HG02885 (cell line): Measurements from ENCODE around the gene IL1R1.

Experiments used
- ATAC-seq: cut with Tn5 transposase; IDR thresholded peaks from one replicate; pipeline ENCODE4 v1.9.1; 2021; ENCODE audit warnings: mild to moderate bottlenecking; ENCODE audit not compliant: unreplicated experiment, poor library complexity

The IL1R1 gene

GRCh38 chr2:102193074-102193473 is 50.5 kb downstream of the IL1R1 start:
- ATAC-seq = no peak

- no peak for ATAC-seq
Observed at GRCh38 chr2:102194609-102195268, 52.2 kb downstream of the IL1R1 start.

GRCh38 chr2:102197389-102198137 is 55.0 kb downstream of the IL1R1 start:
- ATAC-seq = no peak

GRCh38 chr2:102200539-102200938 is 58.0 kb downstream of the IL1R1 start:
- ATAC-seq = no peak

DNA sequence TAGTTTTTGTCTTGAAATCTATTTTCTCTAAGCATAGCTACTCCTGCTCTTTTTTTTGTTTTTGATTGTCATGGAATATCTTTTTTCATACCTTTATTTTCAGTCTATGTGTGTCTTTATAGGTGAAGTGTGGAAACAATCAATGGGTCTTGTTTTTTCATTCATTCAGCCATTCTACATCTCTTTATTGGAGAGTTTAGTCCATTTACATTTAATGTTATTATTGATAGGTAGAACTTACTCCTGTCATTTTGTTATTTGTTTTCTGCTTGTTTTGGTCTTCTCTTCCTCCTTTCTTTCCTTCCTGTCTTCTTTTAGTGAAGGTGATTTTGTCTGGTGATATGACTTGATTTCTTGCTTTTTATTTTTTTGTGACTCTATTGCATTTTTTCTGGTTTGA is 62.1 kb downstream of the IL1R1 start:
- no peak for ATAC-seq

DNA sequence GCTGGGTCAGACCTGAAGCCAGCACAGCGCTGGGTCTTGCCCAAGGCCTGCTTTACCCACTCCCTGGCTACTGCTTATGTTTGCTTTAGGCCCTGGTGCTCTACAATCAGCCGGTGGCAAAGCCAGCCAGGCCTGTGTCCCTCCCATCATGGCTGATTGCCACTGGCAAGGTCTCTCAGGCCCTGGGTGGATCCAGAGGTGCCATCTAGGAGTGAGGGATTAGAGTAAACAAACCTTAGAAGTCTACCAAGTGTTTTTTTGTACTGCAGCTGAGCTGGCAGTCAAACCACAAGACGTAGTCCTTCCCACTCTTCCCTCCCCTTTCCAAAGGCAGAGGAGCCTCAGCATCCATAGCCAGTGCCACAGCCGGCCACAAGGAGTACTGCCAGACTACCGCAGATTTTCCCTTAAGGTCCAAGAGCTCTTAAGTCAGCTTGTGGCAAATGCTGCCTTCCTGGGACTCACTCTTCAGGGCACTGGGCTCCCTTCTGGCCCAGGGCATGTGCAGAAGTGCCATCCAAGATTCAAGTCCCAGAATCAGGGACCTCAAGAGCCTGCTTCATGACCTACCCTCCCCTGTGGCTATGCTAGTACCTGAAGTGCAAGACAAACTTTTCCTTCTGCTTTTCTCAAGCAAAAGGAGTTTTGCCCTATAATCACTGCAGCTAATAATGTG is 64.3 kb downstream of the IL1R1 start:
- no peak for ATAC-seq

DNA sequence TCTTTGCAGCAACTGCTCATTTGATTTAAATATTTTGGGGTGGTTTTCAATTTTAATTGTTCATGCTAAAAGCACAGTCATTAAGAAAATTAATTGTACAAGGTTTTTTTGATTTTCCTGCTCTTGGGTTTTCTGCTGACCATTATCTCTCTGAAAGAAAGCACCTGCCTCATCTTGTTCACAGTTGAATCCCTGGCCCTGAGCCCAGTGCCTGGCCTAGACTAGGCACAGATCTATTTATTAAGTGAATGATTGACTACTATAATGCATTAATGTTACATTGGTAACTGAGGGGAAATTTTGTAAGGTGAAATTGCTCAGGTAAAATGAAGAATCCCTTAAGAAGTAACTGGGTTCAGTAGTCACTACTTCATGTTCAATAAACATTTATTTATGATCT is 66.2 kb downstream of the IL1R1 start:
- no peak for ATAC-seq

GRCh38 chr2:102209474-102209873 is 66.9 kb downstream of the IL1R1 start:
- no peak for ATAC-seq

- no peak for ATAC-seq
Observed at GRCh38 chr2:102217032-102217431, 74.5 kb downstream of the IL1R1 start.

DNA sequence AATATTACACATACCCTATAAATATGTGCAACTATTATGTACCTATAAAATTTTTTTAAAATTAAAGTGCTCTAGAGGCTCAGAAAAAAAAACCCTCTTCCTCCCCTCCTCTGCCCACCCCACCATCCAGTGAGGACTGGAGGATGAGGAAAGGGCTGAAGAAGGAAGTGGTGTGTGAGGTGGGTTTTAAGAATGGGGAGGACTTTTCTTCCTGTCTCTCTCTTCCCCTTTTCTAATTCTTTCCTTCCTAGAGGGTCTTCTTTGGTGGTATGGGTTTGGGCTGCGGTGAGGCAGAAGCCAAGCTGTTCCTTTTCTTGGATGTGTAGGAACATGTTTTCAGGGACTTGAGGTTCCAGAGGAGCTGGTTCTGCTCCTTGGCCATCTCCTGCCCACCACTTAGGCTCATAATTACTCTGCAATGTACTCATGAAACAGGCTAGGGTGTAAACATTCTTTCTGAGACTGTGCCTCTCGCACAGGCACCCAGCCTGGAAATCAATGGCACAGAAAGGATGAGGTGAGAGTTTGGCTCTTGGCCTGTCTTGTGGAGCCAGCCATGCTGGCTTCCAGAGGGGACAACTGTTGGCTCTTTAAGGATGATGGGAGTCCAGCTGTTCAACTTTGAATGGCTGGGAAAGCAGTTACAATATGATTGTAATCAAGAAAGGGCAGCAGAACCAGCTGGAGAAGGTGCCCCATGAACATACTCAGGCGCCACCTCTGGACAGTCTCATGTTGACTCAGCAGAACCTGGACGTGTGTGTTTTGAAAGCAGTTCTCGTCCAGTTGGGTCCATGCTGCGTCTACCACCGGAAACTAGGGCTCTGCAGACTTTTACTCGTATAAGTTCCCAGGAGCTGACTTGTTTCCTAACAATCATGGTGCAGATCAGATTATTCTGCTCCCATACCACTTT is 82.5 kb downstream of the IL1R1 start:
- no peak for ATAC-seq

GRCh38 chr2:102226171-102226570 is 83.6 kb downstream of the IL1R1 start:
- no peak for ATAC-seq

- no peak for ATAC-seq
Observed at GRCh38 chr2:102226612-102227391, 84.3 kb downstream of the IL1R1 start.

GRCh38 chr2:102229141-102229769 is 86.7 kb downstream of the IL1R1 start:
- no peak for ATAC-seq
